Upper lobe of right lung (tissue), 1 donor: ENCODE data around the gene CD79B. TPM values are rescaled to one million over a fixed set of nuclear protein-coding genes. Genes with fewer than 3 reads are reported as not detected.
"Not testable (repeated sequence)": the region's sequence is repeated elsewhere in the genome, so short reads cannot be mapped to it uniquely, and the experiment has no call there.

Experiments used
- ATAC-seq: fragments of 200-7000 bp; cut with Tn5 transposase; one replicate; pipeline ENCODE4 v1.9.1; 2020; ENCODE audit warnings: mild to moderate bottlenecking, moderate library complexity
- DNase-seq: peaks from one replicate; pipeline ENCODE4 v3.0.0-alpha.2; 2020
- H3K27ac ChIP-seq: fragments of 200-600 bp; one replicate; pipeline ENCODE4 v1.8.0; 2022
- H3K27me3 ChIP-seq: fragments of 200-600 bp; one replicate; pipeline ENCODE4 v1.8.0; 2022; ENCODE audit warnings: mild to moderate bottlenecking
- H3K36me3 ChIP-seq: fragments of 200-600 bp; one replicate; pipeline ENCODE4 v1.8.0; 2022
- H3K4me1 ChIP-seq: fragments of 200-600 bp; one replicate; pipeline ENCODE4 v1.8.0; 2022
- H3K4me3 ChIP-seq: fragments of 200-600 bp; one replicate; pipeline ENCODE4 v1.8.0; 2022; ENCODE audit warnings: mild to moderate bottlenecking
- H3K9me3 ChIP-seq: fragments of 200-600 bp; one replicate; pipeline ENCODE4 v1.8.0; 2022
- intact Hi-C: fragments of 100-400 bp; cut with DNase I; formaldehyde crosslinking; loops from one replicate; pipeline ENCODE4 v1.11.0; 2022
- total RNA-seq: library from RNA; stranded (reverse); fragmentation: NEBNext Ultra II Directional; extraction: Animal tissue kit (Norgen Biotek cat#: 25700); gene quantifications from one replicate; pipeline ENCODE4 v1.2.1, GENCODE V29; 2021
- TF ChIP-seq, protein P1 (sequence below): fragments of 200-600 bp; IDR thresholded peaks from one replicate; pipeline ENCODE4 v1.8.0; 2022; ENCODE audit warnings: antibody characterized with exemption
- donor health status: DM: no; HTN: yes; CAD: no; lungs with severe emphysema.

The CD79B gene
- total RNA-seq, 1 donor from 2014 or later, result 4.7 TPM

GRCh38 chr17:63928966-63929695, 3.0 kb downstream of the CD79B start:
- H3K4me1 ChIP-seq, result peaks cover 5% of the 10 kb centered on the region
- H3K4me3 ChIP-seq, result no peak overlapping the region
- H3K36me3 ChIP-seq, result no peaks in the 10 kb centered on the region
- intact Hi-C loops, result no loop called here
- no peak overlapping the region for H3K27ac ChIP-seq
- no peaks in the 10 kb centered on the region for H3K9me3 ChIP-seq
- H3K27me3 ChIP-seq, result no peaks in the 10 kb centered on the region
- TF ChIP-seq, protein P1, sequence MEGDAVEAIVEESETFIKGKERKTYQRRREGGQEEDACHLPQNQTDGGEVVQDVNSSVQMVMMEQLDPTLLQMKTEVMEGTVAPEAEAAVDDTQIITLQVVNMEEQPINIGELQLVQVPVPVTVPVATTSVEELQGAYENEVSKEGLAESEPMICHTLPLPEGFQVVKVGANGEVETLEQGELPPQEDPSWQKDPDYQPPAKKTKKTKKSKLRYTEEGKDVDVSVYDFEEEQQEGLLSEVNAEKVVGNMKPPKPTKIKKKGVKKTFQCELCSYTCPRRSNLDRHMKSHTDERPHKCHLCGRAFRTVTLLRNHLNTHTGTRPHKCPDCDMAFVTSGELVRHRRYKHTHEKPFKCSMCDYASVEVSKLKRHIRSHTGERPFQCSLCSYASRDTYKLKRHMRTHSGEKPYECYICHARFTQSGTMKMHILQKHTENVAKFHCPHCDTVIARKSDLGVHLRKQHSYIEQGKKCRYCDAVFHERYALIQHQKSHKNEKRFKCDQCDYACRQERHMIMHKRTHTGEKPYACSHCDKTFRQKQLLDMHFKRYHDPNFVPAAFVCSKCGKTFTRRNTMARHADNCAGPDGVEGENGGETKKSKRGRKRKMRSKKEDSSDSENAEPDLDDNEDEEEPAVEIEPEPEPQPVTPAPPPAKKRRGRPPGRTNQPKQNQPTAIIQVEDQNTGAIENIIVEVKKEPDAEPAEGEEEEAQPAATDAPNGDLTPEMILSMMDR, result no peak
- ATAC-seq, result no peak
- no peak for DNase-seq

DNA sequence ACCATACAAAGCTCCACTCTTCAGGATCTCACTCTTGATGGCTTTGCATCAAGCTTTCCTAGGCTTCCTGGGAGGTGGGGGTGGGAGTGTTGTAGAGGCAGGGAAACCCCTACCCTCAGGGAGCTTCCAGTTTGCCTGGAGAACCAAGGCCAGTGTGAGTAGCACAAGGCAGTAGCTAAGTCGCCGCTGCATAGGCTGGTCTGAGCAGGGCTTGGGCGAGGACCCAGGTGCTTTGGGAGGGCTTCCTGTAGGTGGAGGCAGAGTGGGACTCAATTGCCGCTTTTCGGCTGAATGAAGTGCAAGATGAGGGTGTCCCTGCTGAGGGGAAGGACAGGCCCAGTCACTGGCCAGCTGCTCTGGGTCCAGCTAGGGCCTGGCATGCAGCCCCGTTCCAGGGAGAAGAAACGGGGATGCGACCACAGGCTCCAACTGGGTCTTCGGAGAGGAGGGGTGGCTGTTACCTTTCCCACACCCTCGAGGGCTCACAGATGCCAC, 3.9 kb downstream of the CD79B start:
- DNase-seq (no peak), ATAC-seq (no peak)
- TF ChIP-seq, protein P1, result no peak
- Histone ChIP-seq H3K27ac (no peak overlapping the region), H3K4me1 (peaks cover 5% of the 10 kb centered on the region), H3K36me3 (no peaks in the 10 kb centered on the region), H3K27me3 (no peaks in the 10 kb centered on the region), H3K4me3 (no peak overlapping the region), H3K9me3 (no peaks in the 10 kb centered on the region)
- intact Hi-C loops, result no loop called here

- Histone ChIP-seq H3K27ac (no peak overlapping the region), H3K36me3 (no peaks in the 10 kb centered on the region), H3K27me3 (no peaks in the 10 kb centered on the region), H3K4me1 (peaks cover 5% of the 10 kb centered on the region), H3K4me3 (no peak overlapping the region), H3K9me3 (no peaks in the 10 kb centered on the region)
- TF ChIP-seq, protein P1, result no peak
- intact Hi-C loops, result no loop called here
- DNase-seq (no peak), ATAC-seq (no peak)
Observed at GRCh38 chr17:63927464-63928171, 4.5 kb downstream of the CD79B start.

- no peaks in the 10 kb centered on the region for H3K9me3 ChIP-seq
- no peak overlapping the region for H3K27ac ChIP-seq
- intact Hi-C loops, result no loop called here
- TF ChIP-seq, protein P1, result no peak
- H3K27me3 ChIP-seq, result no peaks in the 10 kb centered on the region
- DNase-seq (no peak), ATAC-seq (no peak)
- peaks cover 5% of the 10 kb centered on the region for H3K4me1 ChIP-seq
- no peak overlapping the region for H3K4me3 ChIP-seq
- H3K36me3 ChIP-seq, result no peaks in the 10 kb centered on the region
Observed at GRCh38 chr17:63926164-63926563, 6.0 kb downstream of the CD79B start.

DNA sequence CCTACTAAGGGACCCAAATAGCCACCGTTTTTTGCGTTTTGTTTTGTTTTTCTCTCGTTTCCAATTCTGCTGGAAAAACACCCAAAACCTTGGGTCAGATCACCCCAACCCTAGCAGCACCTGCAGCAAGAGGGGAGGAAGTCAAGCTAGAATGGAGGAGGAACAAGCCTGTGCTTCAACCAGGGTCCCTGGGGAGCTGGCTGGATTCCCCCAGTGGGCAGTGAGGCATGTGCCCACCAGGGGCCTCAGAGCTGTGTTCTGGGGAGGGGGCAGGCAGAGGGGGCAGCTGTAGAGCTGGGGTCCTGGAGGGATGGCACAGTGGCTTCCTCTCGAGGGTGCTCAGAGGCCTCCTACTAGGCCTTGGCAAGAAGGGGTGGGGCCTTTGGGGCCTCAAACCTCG, 6.5 kb downstream of the CD79B start:
- H3K36me3 ChIP-seq, result no peaks in the 10 kb centered on the region
- H3K27ac ChIP-seq, result no peak overlapping the region
- H3K9me3 ChIP-seq, result no peaks in the 10 kb centered on the region
- TF ChIP-seq, protein P1, result no peak
- no peak overlapping the region for H3K4me3 ChIP-seq
- H3K4me1 ChIP-seq, result peaks cover under 1% of the 10 kb centered on the region
- no peak for DNase-seq
- ATAC-seq, result no peak
- no peaks in the 10 kb centered on the region for H3K27me3 ChIP-seq
- intact Hi-C loops, result no loop called here

DNA sequence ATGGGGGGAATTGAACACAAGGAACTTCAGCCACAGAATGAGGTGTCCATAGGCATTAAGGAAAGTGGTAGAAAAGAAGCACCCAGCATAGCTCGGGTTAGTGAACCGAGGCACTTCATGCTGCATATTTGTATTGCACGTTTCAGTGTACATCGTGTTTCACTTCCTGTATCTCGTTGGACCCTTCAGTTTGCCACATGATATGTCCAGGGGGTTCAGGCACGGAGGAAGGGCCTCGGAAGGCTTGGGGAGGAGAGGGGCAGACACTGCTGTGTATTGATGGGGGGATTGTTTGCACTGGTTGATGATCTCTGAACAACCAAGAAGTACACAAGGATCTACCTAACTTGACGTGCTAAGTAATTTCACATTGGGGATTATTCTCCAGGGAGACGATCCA, 9.7 kb downstream of the CD79B start:
- DNase-seq, H3K27ac ChIP-seq, H3K4me1 ChIP-seq, intact Hi-C loops, H3K4me3 ChIP-seq, H3K36me3 ChIP-seq, H3K9me3 ChIP-seq, ATAC-seq, H3K27me3 ChIP-seq: not testable (repeated sequence)

- H3K4me3 ChIP-seq, H3K27me3 ChIP-seq, H3K9me3 ChIP-seq, DNase-seq, H3K4me1 ChIP-seq, H3K36me3 ChIP-seq, intact Hi-C loops, H3K27ac ChIP-seq, ATAC-seq: not testable (repeated sequence)
Observed at GRCh38 chr17:63920779-63921178, 11.4 kb downstream of the CD79B start.

DNA sequence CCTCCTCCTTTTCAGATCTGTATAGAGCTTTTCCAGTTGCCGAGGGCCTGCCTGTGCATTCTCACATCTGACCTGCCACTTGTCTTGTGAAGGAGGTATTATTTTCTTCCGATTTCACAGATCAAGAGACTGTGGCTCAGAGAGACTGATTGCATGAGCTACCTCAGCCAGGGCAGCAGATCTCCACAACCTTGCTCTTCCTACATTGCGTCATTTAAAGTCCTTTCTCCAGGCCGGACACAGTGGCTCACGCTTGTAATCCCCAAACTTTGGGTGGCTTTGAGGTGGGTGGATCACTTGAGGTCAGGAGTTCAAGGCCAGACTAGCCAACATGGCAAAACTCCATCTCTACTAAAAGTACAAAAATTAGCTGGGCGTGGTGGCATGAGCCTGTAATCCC, 12.1 kb downstream of the CD79B start:
- H3K4me3 ChIP-seq, H3K9me3 ChIP-seq, H3K36me3 ChIP-seq, H3K4me1 ChIP-seq, H3K27ac ChIP-seq, ATAC-seq, intact Hi-C loops, DNase-seq, H3K27me3 ChIP-seq: not testable (repeated sequence)
